Urothelium cell line (cell line): ENCODE data around the gene SCAMP3.
"Not testable (repeated sequence)": the region's sequence is repeated elsewhere in the genome, so short reads cannot be mapped to it uniquely, and the experiment has no call there.

ENCODE experiments used
- DNase-seq: peaks from one replicate; pipeline ENCODE4 v3.0.0; 2011; ENCODE audit warnings: low spot score, mixed read lengths
- FAIRE-seq: peaks from 2 replicates; lab custom pipeline; 2011; peaks lifted over from hg19 to GRCh38; lab: Jason Lieb, UNC

SCAMP3 gene

DNA sequence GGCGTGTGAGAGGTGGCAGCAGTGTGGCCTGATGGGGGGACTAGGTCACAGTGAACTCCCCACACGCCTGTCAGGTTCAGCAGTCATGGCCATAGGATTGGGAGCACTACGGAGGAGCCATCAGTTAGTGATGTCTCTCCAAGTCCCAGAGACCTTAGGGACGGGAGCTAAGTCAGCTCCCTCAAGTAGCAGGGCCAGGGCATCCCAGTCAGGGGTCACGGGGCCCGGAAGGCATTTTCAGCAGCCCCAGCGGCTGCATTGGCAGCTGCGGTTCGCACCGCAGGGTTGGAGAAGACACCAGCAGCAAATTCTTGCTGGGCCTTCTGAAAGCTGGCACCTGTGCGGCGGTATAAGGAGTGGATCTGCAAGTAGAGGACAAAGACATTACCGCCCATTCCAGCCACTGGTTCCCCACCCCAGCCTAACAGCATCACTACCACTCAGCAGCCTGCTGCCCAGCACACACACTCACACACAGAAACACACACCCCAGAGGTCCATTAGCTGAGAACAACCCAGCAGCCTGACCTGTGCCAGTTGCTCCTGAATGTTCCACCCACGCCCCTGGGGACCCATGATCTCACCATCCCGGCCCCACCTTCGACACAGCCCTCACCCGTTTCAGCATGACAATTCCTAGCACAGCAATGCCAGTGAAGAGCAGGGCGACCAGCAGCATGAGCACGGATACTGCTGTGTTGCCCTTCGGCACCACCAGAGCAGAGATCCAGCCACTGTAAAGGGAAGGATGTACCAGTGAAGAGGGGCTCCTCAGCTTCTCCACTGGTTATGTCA, 5.9 kb downstream of the SCAMP3 start:
- no peak for FAIRE-seq

GRCh38 chr1:155255243-155256007, 6.7 kb downstream of the SCAMP3 start, which contains the start of gene ENTREP3:
Gene ENTREP3, minus strand, starts transcription at chr1:155255483. Its CDS starts 606 bp downstream, at chr1:155254877.
- FAIRE-seq, result no peak
- peak; percentile 89 for DNase-seq

More for the DNA sequence above, 5.9 kb downstream of the SCAMP3 start:
- DNase-seq, result no peak

DNA sequence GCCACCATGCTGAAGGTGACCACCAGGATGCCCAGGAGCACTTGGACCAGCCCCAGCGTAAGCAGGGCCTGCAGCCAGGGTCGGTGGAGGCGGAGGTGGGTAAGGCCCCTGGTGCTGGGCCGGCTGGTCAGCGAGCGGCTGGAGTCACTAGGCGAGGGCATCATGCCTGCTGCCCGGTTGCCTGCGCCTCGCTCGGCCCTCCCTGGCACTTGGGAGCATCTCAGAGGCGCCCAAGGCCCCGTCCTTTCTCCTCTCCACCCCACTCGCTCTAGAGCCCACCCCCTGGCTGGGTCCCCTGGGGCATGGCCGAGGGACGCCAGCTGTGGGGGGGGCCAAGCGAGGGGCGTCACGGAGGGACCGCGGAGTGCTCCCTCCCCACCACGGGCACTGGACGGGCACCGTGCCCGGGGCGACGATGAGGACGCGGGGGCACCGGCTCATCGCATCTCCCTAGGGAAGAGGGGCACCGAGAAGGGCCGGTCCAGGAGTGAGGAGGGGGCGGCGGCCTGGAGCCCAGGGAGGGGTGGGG, 7.4 kb downstream of the SCAMP3 start:
- DNase-seq (no peak), FAIRE-seq (no peak)

GRCh38 chr1:155254228-155254713, 7.9 kb downstream of the SCAMP3 start:
- FAIRE-seq, result no peak
- no peak for DNase-seq

DNA sequence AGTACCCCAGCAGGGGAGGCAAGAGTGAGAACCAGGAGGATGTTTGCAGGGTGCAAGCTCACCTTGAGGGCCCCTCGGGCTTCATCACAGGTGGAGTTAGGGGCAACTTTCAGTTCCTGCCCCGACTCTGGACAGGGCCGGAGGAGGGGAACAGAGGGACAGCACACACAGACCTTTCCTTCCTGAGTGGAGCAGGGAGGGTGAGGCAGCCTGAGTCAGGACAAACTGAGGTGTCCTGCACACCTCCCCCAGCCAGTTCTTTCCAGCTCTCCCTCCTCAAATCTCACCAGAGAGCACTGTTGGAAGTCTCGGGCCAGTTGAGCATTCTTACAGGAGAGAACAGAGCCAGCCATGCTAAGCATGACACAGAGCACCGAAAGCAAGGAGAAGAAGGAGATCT, 8.4 kb downstream of the SCAMP3 start:
- DNase-seq, result no peak
- no peak for FAIRE-seq

- FAIRE-seq, result no peak
Measured at GRCh38 chr1:155253208-155253607, 9.0 kb downstream of the SCAMP3 start.

DNA sequence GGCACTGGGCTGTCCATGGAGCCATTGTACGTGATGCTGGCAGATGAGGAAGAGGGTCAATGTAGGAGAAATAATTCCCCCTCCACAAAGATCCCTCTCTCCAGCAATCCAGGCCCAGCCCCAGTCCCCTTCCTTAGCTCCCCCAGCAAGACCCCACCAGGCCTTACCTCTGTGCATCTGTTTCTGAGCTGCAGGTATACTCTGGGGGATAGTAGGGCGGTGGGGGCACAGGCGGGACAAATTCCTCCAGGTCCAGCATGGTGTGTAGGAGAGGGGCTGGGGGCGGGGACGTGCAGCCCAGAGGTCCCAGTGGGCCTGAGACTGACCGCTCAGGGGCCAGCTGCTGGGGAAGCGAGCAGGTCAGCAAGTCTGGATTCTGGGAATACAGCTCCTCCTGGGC, 10.6 kb downstream of the SCAMP3 start:
- no peak for FAIRE-seq
- no peak for DNase-seq

More at GRCh38 chr1:155253208-155253607, 9.0 kb downstream of the SCAMP3 start:
- no peak for DNase-seq

- FAIRE-seq (peak; percentile 82), DNase-seq (peak; percentile 94)
Measured at GRCh38 chr1:155250633-155251449, 11.3 kb downstream of the SCAMP3 start.

DNA sequence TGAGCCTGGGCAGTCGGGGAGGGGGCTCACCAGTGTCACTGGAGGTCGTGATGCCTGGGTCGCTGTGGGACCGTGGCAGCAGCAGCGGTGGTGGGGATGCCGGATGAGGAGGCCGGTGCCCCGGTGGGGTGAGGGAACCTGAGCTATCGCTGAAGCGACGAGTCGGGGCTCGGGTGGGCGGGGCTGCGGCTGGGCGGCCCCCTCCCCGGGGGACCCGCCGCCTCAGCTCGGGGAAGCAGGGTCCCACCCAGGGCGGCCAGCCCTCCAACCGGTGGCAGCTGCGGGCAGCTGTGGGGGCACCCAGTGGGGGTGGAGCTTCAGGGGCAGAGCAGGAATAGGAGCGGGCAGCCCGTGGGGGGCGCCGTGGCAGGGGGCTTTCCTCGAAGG, 11.9 kb downstream of the SCAMP3 start:
- DNase-seq, result no peak
- FAIRE-seq, result no peak

DNA sequence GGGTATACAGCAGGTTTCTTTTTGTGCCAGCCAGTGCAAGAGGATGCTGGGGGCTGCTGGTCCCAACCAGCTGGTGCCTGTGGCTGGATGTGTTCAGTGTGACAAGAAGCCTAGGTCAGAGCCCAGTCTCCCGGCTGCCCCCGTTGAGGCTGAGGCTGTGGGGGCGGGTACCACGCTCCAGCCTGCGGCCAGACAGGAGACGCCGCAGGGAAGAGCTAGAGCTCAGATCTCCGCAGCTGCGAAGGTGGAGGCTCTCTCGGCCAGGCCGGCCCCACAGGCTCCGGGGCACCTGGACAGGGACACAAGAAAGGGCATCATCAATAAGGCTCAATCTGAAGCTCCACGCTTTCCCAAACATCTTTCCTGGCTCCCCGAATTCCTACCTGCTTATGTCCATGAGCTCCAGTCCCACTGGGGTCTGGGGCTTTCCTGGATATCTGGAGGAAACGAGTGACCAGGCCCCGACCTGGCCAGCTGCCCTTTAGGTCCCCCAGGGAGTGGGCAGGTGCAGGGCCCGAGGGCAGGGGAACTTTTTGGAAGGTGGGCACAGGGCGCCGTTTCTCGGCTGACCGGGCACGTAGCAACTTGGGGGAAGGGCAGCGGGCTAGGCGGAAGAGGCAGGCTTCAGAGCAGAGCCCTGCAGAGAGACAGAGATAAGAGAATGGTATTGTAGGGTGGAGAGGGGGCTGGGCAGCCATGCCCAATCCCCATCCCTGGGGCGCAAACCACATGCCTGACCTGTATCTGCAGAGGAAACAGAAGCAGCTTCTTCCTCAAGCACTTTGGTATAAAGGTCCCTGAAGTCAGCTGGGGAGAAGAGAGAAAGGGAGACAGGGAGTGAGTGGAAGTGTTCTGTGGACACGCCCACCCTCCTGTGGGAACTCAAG, 14.2 kb downstream of the SCAMP3 start:
- DNase-seq (no peak), FAIRE-seq (no peak)

- not testable (repeated sequence) for DNase-seq, FAIRE-seq
Measured at GRCh38 chr1:155246796-155247195, 15.4 kb downstream of the SCAMP3 start.

DNA sequence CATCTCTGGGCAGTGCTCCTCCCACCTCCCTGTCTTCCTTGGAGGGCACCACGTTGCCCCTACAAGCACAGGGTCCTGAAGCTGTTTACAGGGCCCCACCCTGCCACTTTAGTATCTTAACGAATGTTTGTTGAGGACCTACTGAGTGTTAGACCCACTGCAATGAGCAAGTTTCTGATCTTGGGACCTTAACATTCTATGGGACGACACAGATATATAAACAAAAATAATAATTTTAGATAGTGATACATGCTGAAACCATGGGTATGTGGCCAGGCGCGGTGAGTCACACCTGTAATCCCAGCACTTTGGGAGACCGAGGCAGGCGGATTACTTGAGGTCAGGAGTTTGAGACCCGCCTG, 17.0 kb downstream of the SCAMP3 start:
- FAIRE-seq (no peak), DNase-seq (no peak)

DNA sequence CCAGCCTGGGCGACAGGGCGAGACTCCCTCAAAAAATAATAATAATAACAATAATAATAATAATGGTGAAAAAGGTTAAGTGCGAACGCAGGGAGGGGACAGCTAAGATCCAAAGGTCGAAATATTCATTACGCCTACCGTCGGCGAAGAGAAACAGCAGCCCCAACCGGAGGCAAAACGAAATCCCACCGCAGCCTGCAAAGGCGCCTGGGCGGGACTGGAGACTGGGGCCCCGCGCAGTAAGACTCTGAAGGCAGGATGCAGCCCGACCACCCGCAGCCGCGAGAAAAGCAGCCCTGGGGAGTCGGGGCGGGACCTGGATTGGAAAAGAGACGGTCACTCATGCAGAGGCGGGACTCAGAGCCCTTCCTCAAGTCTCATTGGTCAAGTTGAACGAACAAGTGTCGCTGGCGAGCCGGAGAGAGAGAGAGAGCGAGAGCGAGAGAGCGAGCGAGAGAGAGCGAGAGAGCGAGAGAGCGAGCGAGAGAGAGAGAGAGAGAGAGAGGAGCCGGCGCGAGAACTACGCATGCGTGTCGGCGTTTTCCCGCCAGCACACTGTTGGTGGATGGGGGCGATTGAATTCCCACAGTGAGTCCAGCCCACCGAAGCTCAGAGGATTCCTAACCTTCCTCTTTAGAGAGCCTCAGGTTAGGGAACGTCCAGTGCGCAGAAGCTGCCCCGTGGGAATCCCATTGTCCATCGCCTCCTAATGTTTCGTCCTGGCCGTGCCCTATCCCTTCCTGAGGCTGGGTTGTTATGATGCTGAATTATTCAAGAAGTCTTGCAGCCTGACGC, 17.6 kb downstream of the SCAMP3 start:
- no peak for FAIRE-seq
- DNase-seq, result peak; percentile 94

DNA sequence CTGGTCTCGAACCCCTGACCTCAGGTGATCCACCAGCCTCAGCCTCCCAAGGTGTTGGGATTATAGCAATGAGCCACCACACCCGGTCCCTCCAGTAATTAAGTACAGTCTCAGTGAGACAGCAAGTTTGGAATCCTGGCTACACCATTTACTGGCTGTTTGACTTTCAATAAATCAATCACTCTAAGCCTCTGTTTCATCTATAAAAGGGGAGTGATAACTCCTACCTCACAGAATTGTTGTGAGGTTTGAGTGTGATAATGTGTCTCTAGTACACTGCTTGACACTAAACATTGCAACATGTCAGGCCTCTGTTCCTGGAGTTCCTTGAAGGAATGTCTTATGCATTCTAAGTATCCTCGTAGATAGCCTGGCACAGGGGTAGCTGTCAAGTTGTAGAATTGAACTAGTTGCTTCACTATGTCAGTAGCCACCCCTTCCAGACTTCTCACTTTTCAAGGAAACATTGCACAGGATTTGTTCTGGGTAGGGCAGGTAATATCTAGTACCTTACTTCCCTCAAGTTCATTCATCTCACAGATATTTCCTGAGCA, 19.3 kb downstream of the SCAMP3 start:
- no peak for DNase-seq
- FAIRE-seq, result no peak

GRCh38 chr1:155241841-155242264, 20.3 kb downstream of the SCAMP3 start:
- DNase-seq, result no peak

GRCh38 chr1:155241069-155241679, 21.0 kb downstream of the SCAMP3 start:
- FAIRE-seq (no peak), DNase-seq (peak; percentile 78)

More at GRCh38 chr1:155241841-155242264, 20.3 kb downstream of the SCAMP3 start:
- no peak for FAIRE-seq

DNA sequence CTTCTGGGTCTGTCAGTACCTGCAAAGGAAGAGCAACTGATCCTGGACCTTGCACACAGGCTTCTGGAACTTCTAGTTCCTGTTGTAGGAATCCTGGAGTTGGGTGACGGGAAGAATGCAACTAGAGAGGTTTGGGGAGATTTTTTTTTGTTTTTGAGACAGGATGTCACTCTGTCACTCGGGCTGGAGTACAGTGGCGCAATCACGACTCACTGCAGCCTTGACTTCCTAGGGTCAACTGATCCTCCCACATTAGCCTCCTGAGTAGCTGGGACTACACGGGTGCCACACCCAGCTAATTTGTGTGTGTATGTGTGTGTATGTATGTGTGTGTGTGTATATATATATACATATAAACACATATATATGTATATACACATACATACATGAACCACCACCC, 25.7 kb downstream of the SCAMP3 start:
- FAIRE-seq, result no peak
- no peak for DNase-seq

GRCh38 chr1:155235375-155235774, 26.8 kb downstream of the SCAMP3 start:
- DNase-seq, FAIRE-seq: not testable (repeated sequence)
